ENCODE results near the gene PLEKHG5. TPM values are rescaled to one million over a fixed set of nuclear protein-coding genes. Genes with fewer than 3 reads are reported as not detected.
A peak's percentile ranks its signal among the peaks of the same experiment; 100 is the strongest.

The PLEKHG5 gene
- total RNA-seq, 1 experiment from 2014 or later: 32.3 TPM

GRCh38 chr1:6499296-6499695, 7.8 kb upstream of the PLEKHG5 start:
- Mint-ChIP-seq H3K27ac (ENCODE audit: low read depth, unreplicated experiment) (no peak overlapping the region), H3K9me3 (ENCODE audit: unreplicated experiment) (no peaks in the 10 kb centered on the region), H3K4me1 (ENCODE audit: insufficient read depth, unreplicated experiment) (peaks cover 19% of the 10 kb centered on the region), H3K4me3 (ENCODE audit: unreplicated experiment) (no peak overlapping the region), H3K27me3 (ENCODE audit: insufficient read depth, unreplicated experiment) (no peaks in the 10 kb centered on the region), H3K36me3 (ENCODE audit: insufficient read depth, unreplicated experiment) (peaks cover 6% of the 10 kb centered on the region)
- DNase-seq (ENCODE audit: unreplicated experiment): no peak
- intact Hi-C loops (cut with micrococcal nuclease): no loop called here
- TF ChIP-seq, protein P1, sequence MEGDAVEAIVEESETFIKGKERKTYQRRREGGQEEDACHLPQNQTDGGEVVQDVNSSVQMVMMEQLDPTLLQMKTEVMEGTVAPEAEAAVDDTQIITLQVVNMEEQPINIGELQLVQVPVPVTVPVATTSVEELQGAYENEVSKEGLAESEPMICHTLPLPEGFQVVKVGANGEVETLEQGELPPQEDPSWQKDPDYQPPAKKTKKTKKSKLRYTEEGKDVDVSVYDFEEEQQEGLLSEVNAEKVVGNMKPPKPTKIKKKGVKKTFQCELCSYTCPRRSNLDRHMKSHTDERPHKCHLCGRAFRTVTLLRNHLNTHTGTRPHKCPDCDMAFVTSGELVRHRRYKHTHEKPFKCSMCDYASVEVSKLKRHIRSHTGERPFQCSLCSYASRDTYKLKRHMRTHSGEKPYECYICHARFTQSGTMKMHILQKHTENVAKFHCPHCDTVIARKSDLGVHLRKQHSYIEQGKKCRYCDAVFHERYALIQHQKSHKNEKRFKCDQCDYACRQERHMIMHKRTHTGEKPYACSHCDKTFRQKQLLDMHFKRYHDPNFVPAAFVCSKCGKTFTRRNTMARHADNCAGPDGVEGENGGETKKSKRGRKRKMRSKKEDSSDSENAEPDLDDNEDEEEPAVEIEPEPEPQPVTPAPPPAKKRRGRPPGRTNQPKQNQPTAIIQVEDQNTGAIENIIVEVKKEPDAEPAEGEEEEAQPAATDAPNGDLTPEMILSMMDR (IDR thresholded peaks at IDR 0.05; ENCODE audit: unreplicated experiment): no peak
- POLR2A ChIA-PET: interaction anchor here (1.1 kb wide), 1 partner anchor 29 kb away, joined by 3 read pairs; no protein-coding TSS in a partner anchor
- CTCF ChIA-PET: interaction anchor here (0.7 to 2.3 kb wide), 4 partner anchors 9 to 159 kb away, joined by 3 to 12 read pairs (median 4); partner anchors contain the start of genes NOL9 and TAS1R1
- no TSS peak for BruUV-seq (replicated peaks)

DNA sequence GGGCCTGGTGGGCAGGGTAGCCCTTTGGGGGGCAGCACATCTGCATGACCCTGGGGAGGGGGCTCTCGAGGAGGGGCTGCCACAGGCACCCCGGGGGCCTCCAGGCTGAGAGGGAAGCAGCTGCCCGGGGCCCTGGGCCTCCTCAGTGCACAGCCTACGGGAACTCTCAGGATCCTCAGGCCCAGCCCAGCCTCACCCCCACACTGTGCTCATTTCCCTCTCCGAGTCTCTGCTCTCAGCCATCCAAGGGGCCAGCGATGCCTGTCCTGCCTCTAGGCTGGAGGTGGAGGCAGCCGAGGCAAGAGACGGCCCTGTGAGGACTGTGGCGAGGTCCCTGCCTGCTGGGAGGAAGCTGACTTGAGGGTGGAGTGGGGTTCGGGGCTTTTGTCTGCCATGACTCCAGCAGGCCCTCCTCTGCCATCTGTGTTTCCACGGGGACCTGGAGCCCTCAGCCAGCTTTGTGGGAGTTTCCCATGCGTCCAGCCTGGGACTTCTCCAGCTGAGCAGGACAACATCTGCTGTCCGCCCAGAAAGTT, 7.2 kb upstream of the PLEKHG5 start:
- BruUV-seq (replicated peaks): no TSS peak
- CTCF ChIA-PET: interaction anchor here (0.5 to 2.3 kb wide), 7 partner anchors 9 to 184 kb away, joined by 3 to 12 read pairs (median 3); partner anchors contain the start of genes NOL9 and TAS1R1
- no peak overlapping the region for H3K4me3 Mint-ChIP-seq (ENCODE audit: unreplicated experiment)
- H3K27ac Mint-ChIP-seq (ENCODE audit: low read depth, unreplicated experiment): no peak overlapping the region
- POLR2A ChIA-PET: interaction anchor here (0.8 to 1.1 kb wide), 2 partner anchors 21 to 30 kb away, joined by 3 to 5 read pairs; no protein-coding TSS in a partner anchor
- H3K4me1 Mint-ChIP-seq (ENCODE audit: insufficient read depth, unreplicated experiment): peaks cover 19% of the 10 kb centered on the region
- no peaks in the 10 kb centered on the region for H3K9me3 Mint-ChIP-seq (ENCODE audit: unreplicated experiment)
- H3K27me3 Mint-ChIP-seq (ENCODE audit: insufficient read depth, unreplicated experiment): no peaks in the 10 kb centered on the region
- intact Hi-C loops (cut with micrococcal nuclease): no loop called here
- TF ChIP-seq, protein P1 (IDR thresholded peaks at IDR 0.05; ENCODE audit: unreplicated experiment): no peak
- peaks cover 7% of the 10 kb centered on the region for H3K36me3 Mint-ChIP-seq (ENCODE audit: insufficient read depth, unreplicated experiment)
- no peak for DNase-seq (ENCODE audit: unreplicated experiment)

GRCh38 chr1:6497867-6498575, 6.6 kb upstream of the PLEKHG5 start:
- intact Hi-C loops (cut with micrococcal nuclease): no loop called here
- Mint-ChIP-seq H3K9me3 (ENCODE audit: unreplicated experiment) (no peaks in the 10 kb centered on the region), H3K36me3 (ENCODE audit: insufficient read depth, unreplicated experiment) (peaks cover 7% of the 10 kb centered on the region), H3K27me3 (ENCODE audit: insufficient read depth, unreplicated experiment) (no peaks in the 10 kb centered on the region), H3K4me3 (ENCODE audit: unreplicated experiment) (peak overlapping the region; percentile 71), H3K4me1 (ENCODE audit: insufficient read depth, unreplicated experiment) (peaks cover 19% of the 10 kb centered on the region), H3K27ac (ENCODE audit: low read depth, unreplicated experiment) (no peak overlapping the region)
- no TSS peak for BruUV-seq (replicated peaks)
- TF ChIP-seq, protein P1 (IDR thresholded peaks at IDR 0.05; ENCODE audit: unreplicated experiment): no peak
- ChIA-PET POLR2A (interaction anchor here (0.7 to 0.8 kb wide), 2 partner anchors 10 to 22 kb away, joined by 3 to 5 read pairs; no protein-coding TSS in a partner anchor), CTCF (interaction anchor here (0.5 to 2.3 kb wide), 6 partner anchors 8 to 184 kb away, joined by 3 to 12 read pairs (median 4); partner anchors contain the start of genes NOL9 and TAS1R1)
- DNase-seq (ENCODE audit: unreplicated experiment): no peak

DNA sequence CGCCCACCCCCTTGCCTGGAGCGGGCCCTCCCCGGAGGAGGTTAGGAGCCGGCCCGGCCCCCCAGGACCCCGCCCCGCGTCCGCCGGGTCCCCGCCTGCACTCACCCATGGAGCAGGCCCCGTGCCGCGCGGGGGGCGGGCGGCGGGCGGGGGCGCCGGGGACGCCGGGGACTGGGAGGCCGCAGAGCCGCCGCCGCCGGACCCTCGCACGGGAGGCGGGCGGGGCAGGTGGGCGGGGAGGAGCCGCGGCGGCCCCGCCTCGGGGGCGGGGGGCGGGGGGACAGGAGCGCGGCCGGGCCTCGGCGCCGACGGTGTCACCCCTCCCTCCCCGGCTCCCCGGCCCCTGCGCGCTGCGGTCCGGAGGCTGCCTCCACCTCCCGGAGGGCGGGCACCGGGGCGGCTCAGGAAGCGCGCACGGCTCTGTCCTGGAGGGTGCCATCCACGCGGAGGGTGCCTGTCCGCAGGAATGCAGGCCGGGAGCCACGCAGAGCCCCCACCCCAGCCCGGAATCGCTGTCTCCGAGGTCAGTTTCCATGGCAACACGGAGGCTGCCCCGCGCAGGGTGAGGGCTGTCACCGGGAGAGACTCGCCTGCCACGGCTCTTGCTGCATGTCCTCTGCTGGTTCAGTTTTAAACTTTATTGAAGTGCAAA, 5.9 kb upstream of the PLEKHG5 start:
- ChIA-PET POLR2A (interaction anchor here (0.7 kb wide), 1 partner anchor 11 kb away, joined by 3 read pairs; no protein-coding TSS in a partner anchor), CTCF (interaction anchor here (0.9 to 2.3 kb wide), 3 partner anchors 7 to 57 kb away, joined by 3 to 12 read pairs (median 6); partner anchors contain the start of genes NOL9 and TAS1R1)
- no TSS peak for BruUV-seq (replicated peaks)
- no peaks in the 10 kb centered on the region for H3K9me3 Mint-ChIP-seq (ENCODE audit: unreplicated experiment)
- intact Hi-C loops (cut with micrococcal nuclease): no loop called here
- H3K36me3 Mint-ChIP-seq (ENCODE audit: insufficient read depth, unreplicated experiment): peaks cover 7% of the 10 kb centered on the region
- peaks cover 24% of the 10 kb centered on the region for H3K4me1 Mint-ChIP-seq (ENCODE audit: insufficient read depth, unreplicated experiment)
- no peaks in the 10 kb centered on the region for H3K27me3 Mint-ChIP-seq (ENCODE audit: insufficient read depth, unreplicated experiment)
- H3K27ac Mint-ChIP-seq (ENCODE audit: low read depth, unreplicated experiment): no peak overlapping the region
- peak overlapping the region; percentile 71 for H3K4me3 Mint-ChIP-seq (ENCODE audit: unreplicated experiment)
- TF ChIP-seq, protein P1 (IDR thresholded peaks at IDR 0.05; ENCODE audit: unreplicated experiment): no peak
- no peak for DNase-seq (ENCODE audit: unreplicated experiment)
